Stimulated activated CD8-positive, alpha-beta memory T cell treated with anti-CD3 and anti-CD28 coated beads, Interleukin-15, amount 100 ng/mL, for 1 hour (primary cell): ENCODE results near the gene TMEM191B.
"Not testable (repeated sequence)": the region's sequence is repeated elsewhere in the genome, so short reads cannot be mapped to it uniquely, and the experiment has no call there.

Experiments used
- DNase-seq: peaks from one replicate; pipeline ENCODE4 v3.0.0-alpha.2; 2020; ENCODE audit warnings: low read depth

The TMEM191B gene

DNA sequence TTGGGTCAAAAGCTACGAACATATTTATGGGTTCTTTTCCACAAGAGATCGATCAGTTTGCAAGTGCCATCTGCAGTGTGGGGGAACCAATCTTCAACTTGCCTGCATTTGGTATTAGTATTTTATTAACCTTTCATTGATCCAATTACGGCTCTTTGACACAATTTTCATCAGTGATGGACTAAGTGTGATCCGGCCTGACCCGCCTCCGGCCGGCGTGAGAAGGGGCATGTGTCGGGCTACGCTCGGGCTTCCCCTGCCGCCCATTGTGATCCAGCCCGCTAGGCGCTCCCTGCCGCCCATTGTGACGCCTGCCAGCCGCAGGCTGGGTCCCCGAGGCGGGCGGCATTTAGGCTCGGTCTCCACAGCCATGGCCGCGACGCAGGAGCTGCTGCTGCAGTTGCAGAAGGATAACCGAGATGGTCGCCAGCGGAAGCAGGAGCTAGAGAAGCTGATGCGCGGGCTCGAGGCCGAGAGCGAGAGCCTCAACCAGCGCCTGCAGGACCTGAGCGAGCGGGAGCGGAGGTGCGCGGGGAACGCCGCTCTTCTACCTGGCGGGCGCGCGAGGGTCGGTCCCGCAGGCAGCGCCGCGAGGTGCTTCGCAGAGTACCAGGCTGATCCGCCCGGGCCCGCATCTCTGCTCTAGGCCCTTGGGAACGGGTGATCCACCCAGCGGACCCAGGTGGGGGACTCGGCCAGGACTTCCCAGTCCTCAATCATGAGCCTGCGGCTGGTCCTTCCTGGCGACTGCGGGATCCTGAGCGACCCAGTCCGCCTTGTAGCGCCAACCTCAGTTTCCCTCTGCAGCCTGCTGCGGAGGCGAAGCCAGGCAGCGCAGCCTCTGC is at the start of gene TMEM191B:
Gene TMEM191B (plus strand): TSS at position 51 of the 845 bp plus-strand sequence. CDS start 179 bp downstream, at position 230.
- DNase-seq: not testable (repeated sequence)

DNA sequence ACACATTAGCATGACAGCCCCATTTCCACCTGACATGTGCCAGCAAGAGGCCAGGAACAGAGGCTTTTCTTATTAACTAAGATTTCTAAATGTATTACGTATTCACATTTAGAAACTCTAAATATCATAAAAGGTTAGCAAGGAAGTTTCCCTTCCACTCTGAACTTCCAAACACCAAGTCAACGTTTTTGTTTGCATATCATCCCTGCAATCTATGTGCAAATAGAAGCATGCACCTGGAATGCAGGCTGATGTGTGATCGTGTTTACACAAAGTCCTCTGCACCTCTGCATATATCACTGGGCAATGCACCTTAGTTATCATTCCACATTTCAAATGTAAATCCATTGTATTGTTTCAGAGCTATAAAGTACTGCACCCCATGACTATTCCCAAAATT is 31.4 kb upstream of the TMEM191B start:
- not testable (repeated sequence) for DNase-seq

DNA sequence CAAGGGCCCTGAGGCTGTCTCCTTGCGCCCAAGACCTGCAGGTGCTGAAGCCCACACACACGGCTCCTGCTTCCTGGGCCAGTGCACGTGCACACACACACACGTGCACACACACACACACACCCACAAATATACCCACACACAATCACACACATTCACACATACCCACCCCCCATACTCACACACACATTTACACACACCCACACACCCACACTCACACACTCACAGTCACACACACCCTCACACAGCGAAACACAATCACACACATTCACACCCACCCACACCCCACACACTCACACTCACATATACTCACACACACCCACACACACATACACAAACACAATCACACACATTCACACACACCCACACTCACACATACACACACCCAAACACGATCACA is 16.3 kb upstream of the TMEM191B start:
- not testable (repeated sequence) for DNase-seq

DNA sequence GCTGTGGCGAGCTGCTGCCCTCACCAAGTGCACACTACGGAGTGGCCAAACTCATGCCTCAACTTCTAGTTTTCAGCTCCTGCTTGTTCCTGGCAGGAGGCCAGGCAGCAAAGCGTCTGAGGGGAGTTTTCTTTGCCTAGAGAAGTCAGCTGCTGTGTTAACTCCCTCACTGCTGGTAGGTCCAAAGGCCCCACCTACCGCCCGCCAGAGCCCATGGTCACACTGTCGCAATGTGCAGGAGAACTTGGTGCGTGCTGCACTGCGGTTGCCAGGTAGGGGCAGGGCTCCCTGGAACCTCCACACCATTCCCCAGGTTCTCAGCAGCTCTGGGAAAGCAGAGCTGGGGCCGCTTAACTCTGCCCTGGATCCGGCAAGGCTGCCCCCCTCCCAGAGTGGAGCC is 15.2 kb upstream of the TMEM191B start:
- DNase-seq: not testable (repeated sequence)

DNA sequence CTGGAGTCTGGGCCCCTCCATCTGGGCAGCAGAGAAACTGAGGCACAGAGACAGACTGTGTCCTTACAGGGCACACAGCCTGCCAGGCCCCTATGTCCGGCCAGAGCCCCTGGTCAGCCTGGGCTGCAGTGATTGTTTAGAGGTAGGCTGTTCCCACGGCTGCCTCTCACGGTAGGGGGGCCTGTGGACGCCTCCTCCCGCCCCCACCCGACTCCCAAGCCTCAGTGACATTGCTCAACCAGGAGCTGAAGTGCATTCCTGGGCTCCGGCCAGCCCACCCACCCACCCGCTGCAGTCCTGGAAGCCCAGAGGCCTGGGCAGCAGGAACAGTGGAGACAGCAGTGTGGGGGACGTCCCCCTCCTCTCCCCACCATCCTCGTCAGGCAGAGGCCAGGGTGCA is 14.1 kb upstream of the TMEM191B start:
- DNase-seq: not testable (repeated sequence)

DNA sequence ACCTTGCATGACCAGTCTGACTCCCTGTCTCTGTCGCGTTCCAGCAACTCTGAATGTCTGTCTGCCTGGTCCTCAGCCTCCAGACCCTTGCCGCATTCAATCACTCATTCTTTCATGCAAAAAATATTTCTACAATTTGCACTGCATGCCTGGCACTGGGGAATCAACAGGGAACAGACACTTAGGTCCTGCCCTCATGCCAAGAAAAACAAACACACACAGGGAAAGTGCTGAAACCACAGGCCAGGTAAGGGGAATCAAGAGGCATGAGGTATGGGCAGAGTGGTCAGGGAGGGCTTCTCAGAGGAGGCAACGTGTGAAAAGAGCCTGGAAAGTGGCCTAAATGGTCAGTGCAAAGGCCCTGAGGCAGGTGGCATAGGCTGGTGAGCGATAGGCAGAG is 9.5 kb upstream of the TMEM191B start, which contains the start of gene GGTLC3:
Gene GGTLC3 (minus strand): TSS at position 101 of the 400 bp plus-strand sequence. CDS start 264 bp downstream, outside the sequence.
- not testable (repeated sequence) for DNase-seq

DNA sequence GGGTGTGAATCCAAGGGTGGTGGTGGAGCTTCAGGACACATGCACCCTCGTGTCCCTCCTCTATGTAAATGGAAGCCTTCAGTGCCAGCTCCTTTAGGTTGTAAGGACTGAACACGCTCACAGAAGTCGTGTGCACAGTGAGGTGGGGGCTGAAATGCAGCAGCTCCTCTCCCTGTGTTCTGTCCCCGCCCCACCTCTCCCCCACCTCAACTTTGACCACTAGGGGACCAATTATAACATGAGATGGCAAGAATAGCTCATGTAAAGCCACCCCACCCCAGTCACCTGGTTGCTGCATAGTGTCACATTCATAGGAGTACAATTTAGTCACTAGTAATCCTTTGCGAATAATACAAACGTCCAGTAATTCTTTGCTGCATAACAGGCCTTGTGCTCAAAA is 4.8 kb upstream of the TMEM191B start:
- DNase-seq: not testable (repeated sequence)

DNA sequence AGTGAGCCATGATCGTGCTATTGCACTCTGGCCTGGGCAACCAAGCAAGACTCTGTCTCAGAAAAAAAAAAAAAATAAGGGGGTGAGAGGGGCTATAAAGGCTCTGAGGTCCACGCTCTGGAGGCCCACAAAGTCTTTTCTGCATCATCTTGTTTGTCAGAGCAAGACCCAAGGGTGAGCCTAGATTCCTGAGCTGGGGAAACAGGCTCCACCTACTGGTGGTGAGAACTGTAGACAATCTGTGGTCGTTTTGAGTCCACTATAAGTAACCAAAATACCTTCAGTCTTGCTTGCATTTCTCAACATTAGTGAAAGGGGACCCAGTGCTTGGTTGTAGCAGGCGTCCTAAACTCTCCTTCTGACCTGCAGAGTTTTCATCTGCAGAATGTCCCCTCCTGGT is 4.3 kb upstream of the TMEM191B start:
- DNase-seq: not testable (repeated sequence)

DNA sequence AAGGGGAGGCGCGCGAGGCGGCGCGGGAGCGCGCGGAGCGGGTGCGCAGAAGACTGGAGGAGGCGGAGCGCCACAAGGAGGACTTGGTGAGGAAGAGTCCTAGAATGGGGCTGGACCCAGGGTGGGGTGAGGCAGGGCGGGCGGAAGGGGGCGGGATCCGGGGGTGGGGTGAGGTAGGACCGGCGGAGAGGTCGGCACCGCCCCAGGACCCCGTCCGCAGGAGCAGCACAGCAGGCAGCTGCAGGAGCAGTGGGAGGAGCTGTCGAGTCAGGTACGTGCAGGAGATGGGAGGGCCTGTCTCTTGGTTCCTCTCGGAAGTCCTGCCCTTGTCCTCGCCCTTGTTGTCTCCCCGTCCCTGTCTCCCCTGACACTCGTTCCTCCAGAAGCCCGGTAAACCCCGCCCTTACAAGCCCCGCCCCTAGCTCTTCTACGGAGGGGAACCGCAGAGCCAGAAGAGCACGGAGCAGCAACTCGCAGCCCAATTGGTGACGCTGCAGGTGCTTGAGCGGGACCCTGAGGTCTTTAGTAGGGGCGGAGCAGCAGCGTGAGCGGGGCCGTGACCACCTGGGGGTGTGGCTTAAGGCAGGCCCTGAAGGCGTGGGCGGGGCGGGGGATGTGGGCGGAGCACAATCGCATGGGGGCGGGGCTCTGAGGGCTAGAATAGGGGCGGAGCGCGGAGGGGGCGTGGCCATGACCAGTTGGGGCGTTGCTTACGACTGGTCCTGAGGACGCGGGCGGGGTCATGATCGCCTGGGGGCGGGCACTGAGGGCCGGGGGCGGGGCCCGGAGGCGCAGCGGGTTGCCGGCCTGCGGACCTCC is 1.2 kb downstream of the TMEM191B start:
- peak; percentile 92 for DNase-seq

DNA sequence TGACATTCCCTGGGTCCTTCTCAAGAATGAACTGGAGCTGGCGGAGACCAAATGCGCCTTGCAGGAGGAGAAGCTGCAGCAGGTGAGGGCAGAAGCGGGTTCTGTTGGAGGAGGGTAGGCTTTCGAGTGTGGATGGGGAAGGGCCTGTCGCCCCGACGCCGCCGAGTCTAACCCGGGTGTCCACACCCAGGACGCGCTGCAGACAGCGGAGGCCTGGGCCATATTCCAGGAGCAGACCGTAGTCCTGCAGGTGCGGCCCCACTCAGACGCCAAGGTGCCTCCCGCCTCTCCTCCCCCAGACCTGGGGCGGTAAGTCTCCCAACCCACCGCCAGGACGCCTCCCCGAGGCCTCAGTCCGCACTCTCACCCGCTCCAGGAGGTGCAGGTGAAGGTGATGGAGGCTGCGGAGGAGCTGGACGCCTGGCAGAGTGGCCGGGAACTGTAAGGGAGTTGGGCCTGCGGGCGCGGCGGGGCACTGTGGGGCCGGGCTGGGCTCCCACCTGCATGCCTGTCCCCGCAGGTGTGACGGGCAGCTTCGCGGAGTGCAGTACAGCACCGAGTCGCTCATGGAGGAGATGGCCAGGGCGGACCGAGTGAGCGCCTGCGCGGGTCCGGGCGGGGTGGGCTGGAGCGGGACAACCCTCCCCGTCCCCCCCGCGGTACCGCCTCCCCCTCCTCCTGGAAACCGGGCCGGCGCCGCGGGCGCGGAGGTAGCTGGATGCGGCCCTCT is 2.0 kb downstream of the TMEM191B start:
- not testable (repeated sequence) for DNase-seq

DNA sequence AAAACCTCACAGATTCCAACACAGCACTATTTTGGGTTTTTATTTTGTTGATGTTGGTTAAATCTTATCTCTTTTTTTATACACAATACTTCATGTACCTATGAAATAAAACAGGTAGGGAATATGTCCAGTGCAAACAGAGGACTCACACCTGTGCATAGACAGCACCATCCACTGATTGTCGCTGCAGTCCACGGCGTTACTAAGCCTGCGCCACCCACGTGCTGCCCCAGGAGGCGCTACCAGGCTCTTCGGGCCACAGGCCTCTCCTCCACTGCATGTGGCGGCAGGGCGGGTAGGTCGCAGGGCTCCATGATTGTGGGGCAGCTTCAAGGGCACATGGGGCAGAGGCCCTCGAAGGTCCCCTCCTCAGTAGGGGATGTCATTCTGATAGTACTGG is 6.0 kb downstream of the TMEM191B start:
- not testable (repeated sequence) for DNase-seq

DNA sequence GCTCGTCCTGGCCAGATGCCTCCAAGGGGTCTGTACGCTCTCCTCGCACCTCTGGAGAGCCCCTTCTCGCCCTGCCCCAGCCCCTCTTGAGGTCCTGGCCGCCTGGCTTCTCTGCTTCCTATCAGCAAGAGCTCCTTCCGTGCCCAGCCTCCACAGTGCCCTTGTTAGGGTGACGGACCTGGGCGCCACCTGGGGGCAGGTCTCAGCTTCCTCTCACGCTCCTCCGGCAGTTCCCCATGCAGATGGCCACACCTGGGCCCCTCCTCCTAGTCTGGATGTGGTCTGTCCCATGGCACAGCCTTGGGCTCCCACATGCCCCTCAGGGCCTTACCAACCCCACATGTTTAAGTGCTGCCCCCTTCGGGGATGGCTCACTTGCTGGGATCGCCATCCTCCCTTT is 6.7 kb downstream of the TMEM191B start:
- DNase-seq: not testable (repeated sequence)

DNA sequence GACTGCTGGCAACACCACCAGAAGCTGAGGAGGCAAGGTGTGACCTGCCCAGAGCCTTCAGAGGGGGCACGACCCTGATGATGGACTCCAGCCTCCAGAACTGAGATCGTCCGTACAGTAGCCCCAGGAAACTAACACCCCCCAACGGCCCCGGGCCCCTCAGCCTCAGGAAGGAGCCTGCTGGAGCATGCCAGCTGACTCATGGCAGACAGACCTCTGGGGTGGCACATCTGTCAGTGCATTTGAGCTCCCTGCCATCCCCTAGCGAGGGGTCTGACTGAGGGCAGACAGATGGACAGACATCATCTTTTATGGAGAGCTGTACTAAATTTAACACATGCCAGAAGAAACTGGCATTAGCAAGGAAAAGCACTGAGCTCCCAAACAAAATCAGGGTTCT is 12.4 kb downstream of the TMEM191B start:
- DNase-seq: not testable (repeated sequence)

DNA sequence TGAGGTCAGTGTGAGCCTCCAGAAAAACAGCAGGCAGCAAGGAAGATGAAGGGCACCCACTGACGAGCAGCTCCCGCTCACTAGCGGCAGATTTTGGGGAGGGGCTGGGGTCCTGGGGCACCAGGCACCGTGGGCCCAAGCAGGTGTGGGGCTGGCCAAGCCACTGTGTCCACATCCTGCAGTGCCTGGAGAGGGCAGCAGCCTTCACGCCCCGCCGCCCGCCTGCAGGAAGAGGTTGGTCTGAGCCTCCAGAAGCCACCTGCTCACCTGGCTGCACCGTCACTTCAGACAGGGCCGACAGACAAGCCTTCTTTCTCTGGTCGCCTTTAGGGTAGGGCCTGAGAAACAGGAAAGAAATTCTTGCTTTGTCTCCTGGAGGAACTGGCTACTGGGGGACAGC is 15.8 kb downstream of the TMEM191B start:
- DNase-seq: not testable (repeated sequence)

DNA sequence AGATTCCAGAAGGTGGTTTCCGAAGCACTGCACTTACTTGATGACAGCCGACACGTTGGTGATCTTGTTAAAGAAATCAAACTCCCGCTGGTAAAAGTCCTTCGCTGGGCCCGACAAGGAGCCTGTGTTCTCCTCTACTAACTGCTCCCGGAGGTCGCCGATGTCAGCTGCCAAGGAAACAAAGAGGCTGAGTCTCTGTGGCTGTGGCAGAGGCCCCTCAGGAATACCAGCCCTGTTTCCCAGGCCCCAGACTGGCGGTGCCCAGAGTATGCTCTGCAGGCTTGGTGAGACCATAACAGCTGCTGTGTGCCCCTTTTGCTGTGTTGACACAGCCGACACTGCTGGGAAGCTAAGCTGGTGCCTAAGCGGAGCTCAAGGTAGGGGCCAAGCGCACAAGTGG is 17.0 kb downstream of the TMEM191B start:
- DNase-seq: not testable (repeated sequence)

DNA sequence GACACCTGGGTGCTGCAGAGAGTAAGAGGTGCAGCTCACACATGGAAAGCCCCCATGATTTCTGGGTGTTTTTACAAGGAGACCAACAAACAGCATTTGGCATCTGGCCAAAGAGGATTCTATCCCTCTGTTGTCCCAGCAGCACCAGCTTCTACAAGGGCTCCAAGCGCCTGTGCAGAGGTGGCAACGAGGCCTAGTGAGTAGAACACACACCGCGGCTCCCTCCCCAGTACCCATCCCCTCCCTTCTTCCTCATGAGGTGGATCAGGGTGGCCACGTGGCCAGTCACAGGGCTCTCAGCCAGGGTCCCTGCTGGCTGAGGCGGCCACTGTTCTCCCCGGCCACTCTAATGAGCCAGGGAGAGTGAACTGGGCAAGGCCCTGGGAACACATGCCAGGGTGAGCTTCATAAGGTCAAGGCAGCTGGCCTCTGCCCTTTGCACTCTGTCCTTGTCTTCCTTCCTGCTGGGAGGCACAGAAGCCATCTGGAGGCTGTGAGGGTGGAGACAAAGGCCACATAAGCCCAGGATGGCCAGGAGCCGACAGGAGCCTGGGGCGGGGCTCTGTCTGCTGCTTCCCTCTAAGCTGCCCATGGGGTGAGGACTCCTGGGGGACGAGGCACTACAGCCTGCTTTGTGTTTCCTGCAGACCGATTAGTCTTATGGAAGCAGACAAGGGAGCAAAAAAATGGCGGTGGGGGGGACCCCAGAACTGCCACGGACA is 22.0 kb downstream of the TMEM191B start:
- DNase-seq: not testable (repeated sequence)

DNA sequence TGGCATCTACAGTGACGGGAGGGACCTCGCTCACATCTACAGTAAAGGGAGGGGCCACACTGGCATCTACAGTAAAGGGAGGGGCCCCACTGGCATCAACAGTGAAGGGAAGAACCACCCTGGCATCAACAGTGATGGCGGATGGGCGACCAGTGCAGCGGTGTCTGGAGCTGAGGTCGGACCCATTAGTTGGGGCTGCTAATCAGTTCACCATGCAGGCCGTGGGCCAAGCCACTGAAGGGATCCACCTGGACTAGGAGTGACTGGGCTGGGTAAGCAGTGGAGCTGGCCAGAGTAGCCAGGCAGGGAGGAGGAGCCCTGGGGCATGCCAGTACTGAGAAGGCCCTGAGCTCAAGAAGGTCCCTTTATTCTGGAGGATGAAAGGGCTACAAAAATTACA is 23.4 kb downstream of the TMEM191B start:
- not testable (repeated sequence) for DNase-seq

DNA sequence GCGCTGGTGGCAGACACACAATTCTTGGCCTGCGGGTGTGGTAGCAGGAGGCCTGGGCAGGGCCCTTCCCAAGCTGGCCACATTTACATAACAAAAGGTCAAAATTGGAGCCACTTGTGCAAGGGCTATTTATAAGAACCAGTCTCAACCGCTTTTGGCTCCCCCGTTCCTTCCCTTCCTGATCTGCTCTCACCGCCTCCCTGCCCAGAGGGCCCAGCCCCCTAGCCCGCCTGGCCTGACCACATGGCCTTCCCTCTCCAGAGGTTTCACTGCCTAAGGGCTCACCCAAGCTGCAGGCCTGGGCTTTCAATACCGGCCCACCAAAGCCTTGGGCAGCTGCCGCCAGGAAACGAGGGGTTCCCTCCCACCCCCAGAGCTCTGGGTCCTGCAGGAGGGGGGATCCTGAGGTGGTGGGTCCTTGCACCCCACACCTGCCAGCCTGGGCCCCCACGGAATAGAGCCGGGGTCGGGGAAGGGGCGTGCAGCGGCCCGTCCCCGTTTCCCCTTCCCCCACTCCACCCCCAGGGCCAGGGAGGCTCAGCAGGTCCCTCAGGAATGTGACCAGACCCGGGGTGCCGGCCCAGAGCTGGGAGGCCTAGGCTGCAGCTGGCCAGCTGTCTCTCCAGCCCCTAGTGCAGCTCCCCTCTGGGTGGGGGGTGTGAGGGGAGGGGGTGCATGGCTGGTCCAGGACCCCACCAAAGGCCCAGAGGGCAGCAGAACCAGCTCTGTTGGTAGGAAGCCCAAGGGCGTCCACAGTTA is 25.4 kb downstream of the TMEM191B start:
- not testable (repeated sequence) for DNase-seq

DNA sequence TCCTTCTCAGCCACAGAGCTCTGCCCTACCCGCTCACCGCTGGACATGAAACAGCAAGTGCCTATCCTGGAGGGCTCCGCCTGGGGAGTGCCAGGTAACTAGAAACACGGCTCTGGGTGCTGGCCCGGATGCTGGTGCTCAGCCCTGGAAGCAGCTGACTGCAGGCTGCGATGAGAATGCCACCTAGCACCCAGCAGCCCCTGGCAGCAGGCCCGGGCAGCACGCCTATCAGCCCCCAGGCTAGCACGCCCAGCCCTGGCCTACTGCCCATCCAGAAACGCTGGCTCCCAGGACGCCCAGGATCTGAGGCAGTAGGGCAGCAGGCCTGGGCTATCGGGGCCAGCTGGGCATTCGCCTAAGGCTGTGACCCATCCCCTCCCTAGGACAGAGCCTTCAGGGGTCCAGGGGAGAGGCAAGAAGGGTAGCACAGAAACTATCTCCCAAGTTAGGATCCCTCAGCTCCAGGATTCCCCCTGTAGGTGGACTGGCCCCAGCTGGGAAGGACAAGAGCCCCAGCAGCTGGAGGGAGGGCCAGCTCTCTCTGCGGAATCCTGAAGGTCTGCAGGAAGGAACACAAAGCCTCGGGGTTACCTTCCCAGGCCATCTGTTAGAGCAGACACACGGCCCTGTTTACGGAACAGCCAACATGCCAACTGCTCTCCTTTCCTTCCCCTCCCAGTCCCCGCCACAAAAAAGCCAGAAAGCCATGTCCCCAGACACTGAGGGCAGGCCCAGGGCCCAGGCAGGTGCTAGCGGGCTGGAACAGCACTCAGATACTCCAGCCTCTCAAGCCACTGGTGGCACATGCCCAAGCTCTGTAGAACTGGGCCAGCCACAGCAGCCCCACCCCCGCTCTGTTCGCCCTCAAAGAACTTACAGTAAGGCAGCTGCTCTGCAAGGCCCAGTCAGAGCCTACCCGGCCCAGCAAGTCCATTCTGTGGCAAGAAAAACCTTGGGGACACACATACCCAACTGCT is 27.0 kb downstream of the TMEM191B start:
- DNase-seq: not testable (repeated sequence)
